ENCODE results near the gene GPS1. TPM values are rescaled to one million over a fixed set of nuclear protein-coding genes. Genes with fewer than 3 reads are reported as not detected.
A peak's percentile ranks its signal among the peaks of the same experiment; 100 is the strongest.

The GPS1 gene
- polyA plus RNA-seq, 1 of the 3 experiments (the other 2 are of a cell fraction) = 264 TPM

GRCh38 chr17:82052638-82053059 lies 951 bp downstream of the GPS1 start:
- H3F3A ChIP-seq (replicated peaks; ENCODE audit: insufficient read depth) = peaks cover 9% of the 10 kb centered on the region
- no peaks in the 10 kb centered on the region for H3K9me2 ChIP-seq
- peaks cover 32 to 70% of the 10 kb centered on the region in 2 experiments for H3K36me3 ChIP-seq (replicated peaks in 1 of 2; ENCODE audit: control insufficient read depth in 1 of 2, insufficient read depth in 2 of 2, low read length in 1 of 2)
- H3K9ac ChIP-seq = peak overlapping the region; percentile 95
- ChIA-PET POLR2A (interaction anchor here (0.6 to 0.8 kb wide), 2 partner anchors 13 to 15 kb away, joined by 3 read pairs; partner anchors contain the start of genes DCXR and DUS1L), CTCF (interaction anchor here (0.9 to 5.1 kb wide), 8 partner anchors 11 to 183 kb away, joined by 3 to 45 read pairs (median 4); partner anchors contain the start of genes DCXR and FASN)
- H2AFZ ChIP-seq (ENCODE audit: low read depth) = no peak overlapping the region
- DNase-seq = no peak
- H3K9me3 ChIP-seq = no peaks in the 10 kb centered on the region
- peak overlapping the region; percentile 99 to 100 for H3K4me3 ChIP-seq (ENCODE audit: low read depth in 2 of 2, low read length in 1 of 2)
- TF ChIP-seq IRF3 (IDR thresholded peaks at IDR 0.05; ENCODE audit: low read depth, low read length) (no peak), JUND (IDR thresholded peaks at IDR 0.05) (no peak), YY1 (IDR thresholded peaks at IDR 0.05; ENCODE audit: low read depth) (no peak), EZH2phosphoT487 (IDR thresholded peaks at IDR 0.05; ENCODE audit: borderline replicate concordance, low read depth) (no peak), FOXJ3 (CRISPR knock-in tag; IDR thresholded peaks at IDR 0.05) (no peak)
- peak overlapping the region; percentile 100 for H3K4me2 ChIP-seq
- H3K4me1 ChIP-seq (ENCODE audit: control insufficient read depth in 1 of 2, insufficient read depth in 2 of 2, low read depth in 1 of 2, low read length in 1 of 2) = peaks cover 0 to 25% of the 10 kb centered on the region in 2 experiments; a peak in 2 of 4 replicates
- peaks cover 49% of the 10 kb centered on the region for H3K79me2 ChIP-seq (ENCODE audit: insufficient read depth)
- no peaks in the 10 kb centered on the region for H3K27me3 ChIP-seq (ENCODE audit: insufficient read depth)
- WGBS (ENCODE audit: low lambda C conversion rate) = 10% methylated on average over 14 of the region's 19 CpGs
- H3K27ac ChIP-seq (ENCODE audit: low read depth in 2 of 2, low read length in 1 of 2) = no peak overlapping the region
- peaks cover 14% of the 10 kb centered on the region; the same call in 1 of the 2 replicates for H4K20me1 ChIP-seq (ENCODE audit: insufficient read depth)

- peak overlapping the region; percentile 95 for H3K9ac ChIP-seq
- ChIA-PET CTCF (interaction anchor here (1.1 to 5.1 kb wide), 5 partner anchors 11 to 103 kb away, joined by 3 to 24 read pairs (median 4); no protein-coding TSS in a partner anchor), POLR2A (interaction anchor here (0.8 kb wide), 1 partner anchor 23 kb away, joined by 3 read pairs; no protein-coding TSS in a partner anchor)
- no peak overlapping the region for H3K27ac ChIP-seq (ENCODE audit: low read depth in 2 of 2, low read length in 1 of 2)
- no peak for DNase-seq
- peak overlapping the region; percentile 100 for H3K4me2 ChIP-seq
- no peaks in the 10 kb centered on the region for H3K9me3 ChIP-seq
- H3K36me3 ChIP-seq (replicated peaks in 1 of 2; ENCODE audit: control insufficient read depth in 1 of 2, insufficient read depth in 2 of 2, low read length in 1 of 2) = peaks cover 35 to 70% of the 10 kb centered on the region in 2 experiments
- peaks cover 0 to 25% of the 10 kb centered on the region in 2 experiments; a peak in 2 of 4 replicates for H3K4me1 ChIP-seq (ENCODE audit: control insufficient read depth in 1 of 2, insufficient read depth in 2 of 2, low read depth in 1 of 2, low read length in 1 of 2)
- H3K79me2 ChIP-seq (ENCODE audit: insufficient read depth) = peaks cover 49% of the 10 kb centered on the region
- peaks cover 14% of the 10 kb centered on the region for H3F3A ChIP-seq (replicated peaks; ENCODE audit: insufficient read depth)
- H3K4me3 ChIP-seq (ENCODE audit: low read depth in 2 of 2, low read length in 1 of 2) = peak overlapping the region; percentile 99 to 100; a peak in 3 of 4 replicates
- peaks cover 14% of the 10 kb centered on the region; the same call in 1 of the 2 replicates for H4K20me1 ChIP-seq (ENCODE audit: insufficient read depth)
- 92% methylated on average over 13 of the region's 19 CpGs for WGBS (ENCODE audit: low lambda C conversion rate)
- no peaks in the 10 kb centered on the region for H3K27me3 ChIP-seq (ENCODE audit: insufficient read depth)
- no peaks in the 10 kb centered on the region for H3K9me2 ChIP-seq
- no peak for TF ChIP-seq MEF2A (IDR thresholded peaks at IDR 0.05; ENCODE audit: borderline replicate concordance, low read depth)
- no peak for TF ChIP-seq REST (IDR thresholded peaks at IDR 0.05; ENCODE audit: low read depth, low read length)
- TF ChIP-seq IRF3 (IDR thresholded peaks at IDR 0.05; ENCODE audit: low read depth, low read length) = no peak
- TF ChIP-seq MAX (IDR thresholded peaks at IDR 0.05; ENCODE audit: low read depth) = no peak
- no peak overlapping the region for H2AFZ ChIP-seq (ENCODE audit: low read depth)
Measured at GRCh38 chr17:82053130-82053529, 1.4 kb downstream of the GPS1 start.

All from SK-N-SH (cell line).